NCI-H526 treated with DMSO at 0.1 percent for 48 hours (cell line): ENCODE data around the gene ZFAND2A.
"Not testable (repeated sequence)": the region's sequence is repeated elsewhere in the genome, so short reads cannot be mapped to it uniquely, and the experiment has no call there.

Experiments
- DNase-seq: peaks from one replicate; lab custom pipeline; 2025; lab: John Stamatoyannopoulos, UW

The ZFAND2A gene

DNA sequence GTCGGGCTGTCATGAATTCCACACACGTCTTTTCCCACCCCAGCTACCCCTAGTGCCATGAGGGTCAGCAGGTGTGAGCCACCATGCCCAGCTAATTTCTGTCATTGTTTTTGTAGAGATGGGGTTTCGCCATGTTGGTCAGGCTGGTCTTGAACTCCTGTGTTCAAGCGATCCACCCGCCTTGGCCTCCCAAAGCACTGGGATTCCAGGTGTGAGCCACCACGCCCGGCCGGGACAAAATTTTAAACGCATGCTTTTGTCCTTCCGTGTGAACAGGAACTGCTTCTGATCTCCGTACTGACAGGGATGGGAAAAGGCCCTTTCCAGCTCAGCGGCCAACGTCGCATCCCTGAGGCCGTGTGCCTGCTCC lies 15.6 kb upstream of the ZFAND2A start:
- no peak for DNase-seq

DNA sequence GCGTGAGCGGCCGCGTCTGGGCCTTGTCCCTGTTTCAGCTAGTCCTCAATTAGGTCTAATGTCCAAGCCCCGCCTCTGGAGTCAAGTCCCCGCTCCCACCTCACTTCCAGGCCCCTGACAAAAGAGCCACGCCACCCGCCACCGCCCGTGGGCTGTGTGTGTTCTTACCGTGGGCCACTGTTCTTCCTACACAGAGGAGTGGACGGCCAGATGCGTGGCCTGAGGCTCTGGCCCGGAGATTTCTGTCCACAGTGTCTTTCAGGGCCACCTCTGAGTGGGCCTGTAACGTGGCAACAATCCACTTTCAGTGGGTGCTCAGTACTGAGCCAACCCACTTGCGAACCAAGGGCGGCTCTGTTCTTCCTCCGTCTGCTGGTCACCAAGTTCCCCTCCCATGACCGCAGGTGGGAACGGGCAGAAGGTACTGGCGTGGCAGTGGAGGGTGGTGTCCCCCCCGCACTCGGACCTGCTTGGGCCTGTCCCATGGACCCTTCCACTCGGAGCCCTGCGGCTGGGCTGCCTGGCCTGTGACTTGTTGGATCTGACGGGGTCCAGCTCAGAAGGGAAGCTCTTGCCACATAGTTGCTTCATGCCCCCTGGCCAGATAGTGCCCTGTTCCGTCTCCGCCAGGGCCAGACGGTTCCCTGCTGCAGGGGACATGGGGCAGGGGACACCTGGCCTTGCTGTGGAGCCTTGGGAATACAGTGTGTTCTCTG lies 15.0 kb upstream of the ZFAND2A start:
- DNase-seq, result no peak

DNA sequence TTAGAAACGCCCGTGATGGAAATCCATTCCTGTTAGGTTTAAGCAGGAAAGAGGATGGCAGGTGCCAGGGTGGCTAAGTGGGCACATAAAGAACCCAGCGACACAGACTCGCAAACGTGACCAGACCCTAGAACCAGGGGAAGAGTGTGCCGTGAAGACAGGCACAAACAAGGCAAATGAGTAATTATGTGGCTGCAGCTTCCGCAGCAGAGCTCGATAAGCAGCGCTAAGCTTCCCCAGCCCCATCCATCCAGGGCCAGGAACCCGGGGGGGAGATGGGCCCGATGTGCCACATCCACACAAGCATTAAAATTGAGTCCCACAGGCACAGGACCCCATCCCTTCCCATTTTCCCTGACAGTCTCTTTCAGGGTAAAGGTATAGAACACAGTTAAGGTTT lies 14.0 kb upstream of the ZFAND2A start:
- DNase-seq, result no peak

DNA sequence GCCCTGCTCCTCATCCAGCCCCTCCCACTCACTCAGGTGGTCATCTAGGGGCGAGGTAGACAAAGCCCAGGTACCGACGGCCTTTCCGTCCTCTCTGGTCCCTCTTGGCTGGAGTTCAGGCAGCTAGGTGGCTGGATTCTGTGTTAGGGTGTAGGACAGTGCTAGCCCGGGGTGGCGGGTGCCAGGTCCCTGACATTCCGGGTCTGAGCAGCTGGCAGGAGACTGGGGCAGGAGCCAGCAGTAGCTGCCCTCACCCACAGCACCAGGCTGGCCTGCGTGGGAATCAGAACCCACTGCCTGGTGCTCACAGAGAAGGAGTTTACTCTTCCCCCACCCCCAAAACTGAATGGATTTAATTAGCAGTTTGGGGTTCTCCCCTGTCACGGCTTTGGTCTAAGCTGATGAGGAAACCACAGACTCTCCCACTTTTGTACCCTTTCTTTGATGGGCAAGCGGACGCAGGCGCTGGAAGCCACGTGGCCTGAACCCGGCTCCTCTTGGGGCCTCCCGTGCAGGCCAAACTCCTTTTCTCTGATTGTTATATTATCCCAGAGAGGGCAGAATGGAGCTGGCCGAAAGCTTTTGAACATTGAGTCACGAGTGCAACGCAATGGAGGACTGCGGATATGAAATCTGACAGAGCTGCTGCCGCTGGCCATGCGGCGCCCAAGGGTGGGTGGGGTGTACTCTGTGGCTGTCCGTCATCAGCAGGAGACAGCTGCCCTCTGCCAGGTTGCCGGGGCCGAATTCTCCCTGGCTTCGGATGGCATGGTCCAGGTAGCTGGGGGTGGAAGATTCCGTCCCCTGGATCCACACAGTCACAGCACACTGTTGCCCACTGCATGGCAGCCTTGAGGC lies 12.9 kb upstream of the ZFAND2A start:
- no peak for DNase-seq

DNA sequence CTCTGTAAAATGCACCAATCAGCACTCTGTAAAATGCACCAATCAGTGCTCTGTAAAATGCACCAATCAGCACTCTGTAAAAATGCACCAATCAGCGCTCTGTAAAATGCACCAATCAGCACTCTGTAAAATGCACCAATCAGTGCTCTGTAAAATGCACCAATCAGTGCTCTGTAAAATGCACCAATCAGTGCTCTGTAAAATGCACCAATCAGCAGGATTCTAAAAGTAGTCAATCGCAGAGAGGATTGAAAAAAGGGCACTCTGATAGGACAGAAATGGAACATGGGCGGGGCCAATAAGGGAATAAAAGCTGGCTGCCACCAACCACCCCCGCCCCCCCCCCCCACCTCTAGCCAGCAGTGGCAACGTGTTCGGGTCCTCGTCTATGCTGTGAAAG lies 11.5 kb upstream of the ZFAND2A start:
- not testable (repeated sequence) for DNase-seq

DNA sequence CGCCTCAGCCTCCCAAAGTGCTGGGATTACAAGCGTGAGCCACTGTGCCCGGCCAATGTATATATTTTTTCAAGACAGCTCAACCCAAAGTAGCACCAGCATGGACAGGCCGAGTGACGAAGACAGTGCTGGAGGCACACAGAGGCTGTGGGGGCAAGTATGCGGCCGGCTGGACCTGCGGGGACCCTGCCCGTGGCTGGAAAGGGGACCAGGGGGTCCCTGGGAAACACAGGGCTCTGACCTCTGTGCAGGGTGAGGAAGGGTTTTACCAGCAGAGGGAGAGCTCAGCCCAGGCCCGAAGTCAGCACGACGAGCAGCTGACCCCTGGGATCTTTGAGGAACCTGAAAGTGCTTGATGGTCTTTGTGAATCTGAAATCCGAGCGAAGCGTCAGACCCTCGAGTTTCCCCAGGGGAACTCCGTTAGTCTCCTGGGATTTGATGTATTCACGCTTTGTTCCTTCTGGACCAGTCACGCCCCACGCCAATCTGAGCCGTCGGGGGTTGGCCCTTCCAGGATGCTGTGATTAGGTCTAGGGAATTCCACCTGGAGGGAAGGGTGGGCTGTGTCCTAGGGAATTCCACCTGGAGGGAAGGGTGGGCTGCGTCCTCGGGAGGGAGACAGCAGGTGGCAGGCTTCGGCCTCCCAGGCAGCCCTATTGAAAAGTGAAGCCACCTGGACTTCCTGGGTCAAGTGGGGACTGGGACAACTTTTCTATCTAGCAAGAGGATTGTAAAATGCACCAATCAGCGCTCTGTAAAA lies 10.9 kb upstream of the ZFAND2A start:
- DNase-seq, result no peak

DNA sequence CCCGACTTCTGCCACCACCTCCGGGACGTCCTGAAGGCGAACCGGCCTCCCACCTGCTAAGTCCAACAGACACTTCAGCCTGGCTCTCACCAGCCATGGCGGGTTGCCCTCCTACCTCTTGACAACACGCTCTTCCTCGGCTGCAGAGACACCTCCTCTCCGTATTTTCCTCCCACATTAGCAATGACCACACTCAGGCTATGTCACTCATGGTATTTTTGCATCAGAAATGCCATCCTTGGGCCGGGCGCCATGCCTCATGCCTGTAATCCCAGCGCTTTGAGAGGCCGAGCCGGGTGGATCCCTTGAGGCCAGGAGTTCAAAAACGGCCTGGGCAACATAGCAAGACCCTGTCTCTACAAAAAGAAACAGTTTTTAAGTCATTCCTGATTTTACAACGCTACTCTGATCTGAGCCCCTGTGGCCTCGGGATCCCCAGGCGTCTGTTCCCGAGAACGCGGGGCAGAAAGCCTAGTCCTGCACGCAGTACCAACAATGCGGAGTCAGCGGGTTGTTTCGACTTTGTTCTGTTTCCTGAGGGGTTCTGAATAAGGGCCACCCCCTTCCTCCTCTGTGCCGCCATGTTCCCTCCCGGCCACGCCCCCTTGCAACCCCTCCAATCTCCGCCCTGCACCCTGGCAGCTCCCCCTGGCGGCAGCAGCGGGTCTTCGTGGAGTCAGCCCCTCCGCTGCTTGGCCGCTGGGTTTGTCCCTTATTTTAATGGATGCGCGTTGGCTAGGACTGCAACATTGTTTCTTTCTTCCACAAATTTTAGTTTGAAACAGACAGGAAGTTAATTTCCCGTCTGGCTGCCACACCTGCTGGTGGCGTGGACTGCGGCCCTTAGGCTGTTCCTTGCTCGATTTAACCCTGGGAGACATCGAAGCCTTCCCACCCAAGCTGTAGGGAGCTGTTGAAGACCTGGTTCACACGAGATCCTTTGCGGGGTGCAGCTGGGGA lies 9.7 kb upstream of the ZFAND2A start:
- DNase-seq, result peak; percentile 28

DNA sequence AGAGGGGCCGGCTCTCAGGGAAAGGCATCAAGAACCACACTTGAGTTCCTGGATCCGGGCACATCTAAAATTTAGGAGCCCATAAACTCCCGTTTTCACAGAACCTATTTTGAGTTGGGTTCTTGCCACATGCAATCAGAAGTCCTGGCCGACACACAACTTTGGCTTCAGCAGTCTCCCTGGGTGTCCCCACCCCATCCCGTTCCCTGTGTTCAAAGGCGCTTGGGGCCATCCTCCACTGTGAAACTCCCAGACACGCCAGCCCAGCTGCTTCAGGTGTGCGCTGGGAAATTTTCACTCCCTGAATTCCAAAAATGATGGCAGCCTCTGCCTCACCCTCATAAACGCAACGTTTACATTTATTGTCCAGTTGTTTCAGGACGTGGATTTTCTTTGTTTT lies 8.4 kb upstream of the ZFAND2A start:
- DNase-seq, result no peak

DNA sequence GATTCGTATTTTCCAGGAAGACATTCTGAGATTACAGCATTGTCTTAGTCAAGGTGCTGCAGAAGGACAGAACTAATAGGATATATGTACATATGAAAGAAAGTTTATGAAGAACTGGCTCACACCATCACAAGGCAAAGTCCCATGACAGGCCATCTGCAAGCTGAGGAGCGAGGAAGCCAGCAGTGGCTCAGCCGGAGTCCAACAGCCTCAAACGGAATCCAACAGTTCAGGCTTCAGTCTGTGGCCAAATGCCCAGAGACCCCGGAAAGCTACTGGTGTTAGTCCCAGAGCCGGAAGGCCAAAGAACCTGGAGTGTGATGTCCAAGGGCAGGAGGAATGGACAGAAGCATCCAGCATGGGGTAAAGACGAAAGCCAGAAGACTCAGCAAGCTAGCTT lies 4.4 kb upstream of the ZFAND2A start:
- DNase-seq, result no peak

DNA sequence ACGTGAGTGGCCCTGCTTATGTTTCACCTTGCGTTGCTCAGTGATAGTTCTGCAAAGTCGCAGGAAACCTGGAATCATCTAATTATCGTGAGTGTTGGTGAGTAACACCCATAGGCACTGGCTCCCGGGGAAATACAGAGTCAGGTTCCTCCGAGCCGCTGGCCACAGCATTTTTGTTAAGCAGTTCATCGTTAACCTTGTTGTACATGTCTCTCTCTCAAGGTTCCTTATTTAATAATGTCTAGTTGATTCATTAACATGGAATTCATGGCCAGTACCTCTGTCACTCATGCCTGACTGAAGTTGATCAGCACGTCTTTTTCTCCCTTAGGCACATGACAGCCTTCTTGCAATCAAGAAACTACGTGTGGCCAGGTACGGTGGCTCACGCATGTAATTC lies 3.1 kb upstream of the ZFAND2A start:
- DNase-seq, result no peak

DNA sequence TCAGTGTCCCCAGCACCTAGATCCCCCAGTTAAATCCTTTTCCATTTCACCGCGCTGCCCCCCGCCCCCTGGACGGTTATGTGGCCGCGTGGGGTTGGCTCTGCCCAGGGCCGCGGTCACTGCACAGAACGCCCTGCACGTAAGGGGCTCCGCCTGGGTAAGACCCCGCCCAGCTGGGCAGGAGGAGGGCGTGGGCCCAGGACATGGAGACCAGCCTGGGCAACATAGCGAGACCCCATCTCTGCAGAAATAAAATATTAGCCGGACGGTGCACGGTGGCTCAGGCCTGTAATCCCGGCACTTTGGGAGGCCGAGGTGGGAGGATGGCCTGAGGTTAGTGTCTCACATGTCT lies 650 bp upstream of the ZFAND2A start:
- no peak for DNase-seq

DNA sequence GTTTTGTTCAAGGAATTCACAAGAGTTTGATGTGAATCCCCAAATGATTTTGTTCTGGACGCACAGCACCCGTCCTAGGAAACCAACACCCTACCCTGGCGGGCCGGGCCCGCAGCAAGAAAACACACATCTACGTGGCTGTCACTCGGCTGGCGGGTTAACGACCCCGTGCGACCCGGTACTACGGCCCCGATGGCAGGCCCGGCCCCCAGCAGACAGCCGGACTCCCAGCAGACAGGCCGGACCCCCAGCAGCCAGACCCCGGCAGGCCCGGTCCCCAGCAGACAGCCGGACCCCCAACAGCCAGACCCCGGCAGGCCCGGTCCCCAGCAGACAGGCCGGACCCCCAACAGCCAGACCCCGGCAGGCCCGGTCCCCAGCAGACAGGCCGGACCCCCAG lies 765 bp downstream of the ZFAND2A start:
- DNase-seq, result not testable (repeated sequence)

DNA sequence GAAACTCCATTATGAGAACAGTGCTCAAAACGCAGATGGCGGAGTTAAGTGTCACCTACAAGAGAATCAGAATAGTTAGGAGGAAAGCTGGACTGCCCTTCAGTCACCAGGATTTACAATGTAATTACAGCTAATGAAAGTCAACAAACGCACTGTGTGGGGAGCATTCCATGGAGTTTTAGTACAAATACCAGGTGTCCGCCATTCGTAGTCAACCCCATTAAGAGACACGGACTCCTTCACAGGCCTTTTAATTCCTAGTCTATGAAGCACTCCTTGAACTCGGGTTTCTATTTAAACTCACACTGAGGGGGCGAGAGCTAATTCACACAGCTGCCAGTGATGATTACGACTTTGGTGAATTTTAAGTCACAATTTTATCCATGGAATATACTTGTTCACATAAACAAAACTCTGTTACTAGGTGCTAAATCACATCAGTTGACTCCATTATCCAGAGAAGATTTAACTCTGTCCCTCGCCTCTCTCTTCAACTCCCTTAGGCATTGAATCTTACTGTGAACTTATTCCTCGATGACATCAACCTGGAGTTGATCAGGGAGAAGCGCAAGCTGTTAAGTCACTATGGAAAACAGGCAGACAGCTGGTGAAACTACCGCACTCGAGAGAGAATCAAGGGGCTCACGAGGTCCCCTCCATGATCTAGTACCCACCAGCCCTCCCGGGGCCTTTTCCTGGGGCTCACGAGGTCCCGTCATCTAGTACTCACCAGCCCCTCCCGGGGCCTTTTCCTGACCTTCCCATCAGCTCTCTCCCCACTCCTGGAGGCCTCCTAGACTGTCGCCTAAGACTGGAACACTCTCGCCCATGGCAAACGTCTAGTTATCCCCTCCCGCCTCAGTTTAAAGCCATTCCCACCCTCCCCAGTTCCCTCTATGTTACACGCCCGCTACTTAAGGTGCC lies 1.5 kb downstream of the ZFAND2A start:
- DNase-seq, result no peak

DNA sequence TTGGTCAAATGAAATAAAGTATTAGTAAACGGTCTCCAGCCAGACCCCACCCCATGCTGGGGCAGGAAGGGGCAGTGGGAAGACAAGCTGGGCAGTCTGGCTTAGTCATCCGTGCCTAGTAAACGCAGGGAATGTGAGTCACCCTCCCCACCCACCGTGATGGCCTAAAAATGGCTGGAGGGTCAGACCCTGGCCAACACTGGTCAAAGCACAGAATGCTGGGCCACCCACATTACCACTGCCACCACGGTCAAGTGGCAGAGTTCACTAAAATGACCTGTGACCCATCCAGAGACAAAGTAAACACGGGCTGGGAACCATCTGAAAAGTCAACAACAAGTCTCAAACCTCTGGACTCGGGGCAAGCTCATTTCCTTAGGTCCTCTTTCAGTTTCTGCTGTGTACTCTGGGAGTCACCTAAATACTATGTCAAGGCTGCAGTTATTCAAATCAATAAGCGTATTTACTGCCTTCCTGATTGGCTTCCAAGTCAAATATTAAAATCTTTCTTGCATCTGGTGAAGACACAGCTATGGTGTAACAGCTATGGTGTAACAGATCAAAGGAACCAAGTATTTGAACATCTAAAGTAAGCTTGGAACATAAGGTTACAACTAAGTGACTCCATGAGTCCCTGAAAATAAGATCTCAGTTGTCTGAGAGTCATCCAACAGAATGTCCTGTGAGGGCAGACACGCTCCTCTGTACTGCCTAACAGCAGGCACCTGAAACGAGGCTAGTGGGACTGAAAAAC lies 3.0 kb downstream of the ZFAND2A start:
- DNase-seq, result no peak

DNA sequence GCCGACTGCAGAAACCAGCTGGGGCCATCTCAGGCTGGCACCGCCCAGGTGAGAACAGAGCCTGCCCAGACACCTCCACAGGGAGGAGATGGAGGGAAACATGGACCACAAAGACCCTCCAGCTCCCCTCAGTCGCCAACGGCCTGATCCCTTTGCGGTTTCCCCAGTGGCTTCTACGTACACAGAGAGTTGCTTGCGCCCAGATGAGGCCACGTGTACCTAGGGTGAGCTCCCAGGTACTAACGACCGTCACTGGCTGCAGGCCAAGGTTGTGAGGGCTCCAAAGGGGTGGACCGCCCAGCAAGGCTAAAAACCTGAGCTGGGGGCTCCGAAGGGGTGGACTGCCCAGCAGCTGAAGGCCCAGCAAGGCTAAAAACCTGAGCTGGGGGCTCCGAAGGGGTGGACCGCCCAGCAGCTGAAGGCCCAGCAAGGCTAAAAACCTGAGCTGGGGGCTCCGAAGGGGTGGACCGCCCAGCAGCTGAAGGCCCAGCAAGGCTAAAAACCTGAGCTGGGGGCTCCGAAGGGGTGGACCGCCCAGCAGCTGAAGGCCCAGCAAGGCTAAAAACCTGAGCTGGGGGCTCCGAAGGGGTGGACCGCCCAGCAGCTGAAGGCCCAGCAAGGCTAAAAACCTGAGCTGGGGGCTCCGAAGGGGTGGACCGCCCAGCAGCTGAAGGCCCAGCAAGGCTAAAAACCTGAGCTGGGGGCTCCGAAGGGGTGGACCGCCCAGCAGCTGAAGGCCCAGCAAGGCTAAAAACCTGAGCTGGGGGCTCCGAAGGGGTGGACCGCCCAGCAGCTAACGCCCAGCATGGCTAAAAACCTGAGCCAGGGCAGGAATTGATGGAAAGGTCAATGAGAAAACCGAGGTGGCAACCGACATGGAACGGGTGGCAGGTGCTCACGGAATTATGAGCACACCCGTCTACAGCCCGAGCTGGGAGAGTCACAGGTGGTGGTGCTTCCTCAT lies 3.9 kb downstream of the ZFAND2A start:
- not testable (repeated sequence) for DNase-seq

DNA sequence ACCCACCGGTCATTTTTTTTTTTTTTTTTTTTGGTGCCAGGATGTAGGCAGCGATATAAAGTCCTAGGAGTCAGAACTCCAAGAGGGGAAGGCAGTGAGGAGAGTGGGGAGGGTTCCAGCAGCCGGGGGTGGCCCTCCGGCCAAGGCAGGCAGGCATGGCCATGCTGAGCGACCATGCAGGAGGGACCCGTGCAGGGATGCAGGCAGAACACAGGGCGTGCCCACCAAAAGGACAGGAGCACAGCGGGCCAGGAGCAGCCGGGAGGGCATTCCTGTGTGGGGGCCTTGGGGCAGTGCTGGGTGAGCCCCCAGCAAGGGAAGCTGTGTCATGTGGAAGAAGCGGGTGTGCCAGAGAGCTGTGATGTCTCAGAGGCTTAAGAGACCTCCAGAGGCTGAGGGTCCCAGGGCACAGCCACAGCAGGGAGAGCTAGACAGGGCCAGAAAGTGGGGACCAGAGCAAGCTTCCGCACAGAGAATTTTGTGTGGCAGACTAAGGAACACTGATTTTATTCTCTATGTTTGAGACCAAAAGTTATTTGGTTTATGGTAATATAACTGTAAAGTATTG lies 5.7 kb downstream of the ZFAND2A start:
- no peak for DNase-seq

DNA sequence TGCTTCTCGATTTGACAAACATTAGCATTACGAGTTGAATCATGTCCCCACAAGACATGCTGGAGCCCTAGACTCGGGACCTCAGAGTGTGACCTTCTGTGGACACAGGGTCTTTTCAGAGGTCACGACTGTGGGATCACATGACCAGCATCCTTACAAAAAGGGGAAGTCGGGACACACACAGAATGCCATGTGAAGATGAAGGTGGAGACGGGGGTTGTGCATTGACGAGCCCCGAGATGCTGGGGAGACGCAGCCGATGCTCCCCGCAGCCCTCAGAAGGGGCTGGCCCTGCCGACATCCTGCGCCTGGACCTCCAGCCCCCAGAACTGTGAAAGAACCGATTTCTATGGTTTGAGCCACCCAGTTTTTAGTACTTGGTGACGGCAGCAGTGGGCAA lies 7.5 kb downstream of the ZFAND2A start:
- DNase-seq, result no peak

DNA sequence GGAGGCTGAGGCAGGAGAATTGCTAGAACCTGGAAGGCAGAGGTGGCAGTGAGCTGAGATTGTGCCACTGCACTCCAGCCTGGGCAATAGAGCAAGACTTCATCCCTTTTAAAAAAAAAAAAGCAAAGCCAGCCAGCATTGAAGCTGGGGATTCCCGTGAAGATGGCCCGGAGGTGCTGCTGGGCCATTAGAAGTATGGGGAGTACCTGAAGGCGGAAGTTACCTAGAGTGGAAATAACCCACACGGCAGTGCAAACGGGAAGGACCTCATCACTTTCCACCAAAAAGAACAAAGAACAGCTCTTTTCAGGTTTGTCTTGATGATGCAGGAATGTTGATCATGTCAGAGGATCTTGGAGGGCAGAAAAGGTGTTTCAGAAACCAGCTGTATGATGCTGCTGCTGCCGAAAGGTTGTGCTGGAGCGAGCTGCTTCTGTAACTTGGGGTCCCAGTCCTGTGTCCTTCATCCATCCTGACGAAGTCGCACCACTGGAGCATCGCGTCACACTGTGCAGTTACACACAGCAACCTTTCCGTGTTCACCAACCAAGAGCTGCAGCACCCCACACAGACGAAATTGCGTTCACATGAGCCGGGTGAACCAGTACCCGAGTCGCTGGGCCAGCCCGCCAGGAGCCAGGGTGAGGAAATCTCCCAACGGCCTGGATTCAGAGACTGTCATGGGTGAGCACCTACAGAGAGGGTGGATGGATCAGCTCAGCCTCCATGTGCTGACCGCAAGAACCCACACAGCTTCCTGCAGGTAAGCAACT lies 8.2 kb downstream of the ZFAND2A start:
- DNase-seq, result no peak
